OCI-LY7 (cell line): Measurements from ENCODE around the gene ST14.

ENCODE experiments used
- CTCF ChIP-seq: fragments of 200-600 bp; sonication (generic); conservative IDR thresholded peaks from 2 replicates; pipeline ENCODE4 v1.5.1; 2014; ENCODE audit warnings: mild to moderate bottlenecking, antibody characterized with exemption, low read length, moderate library complexity, mixed read lengths
- EZH2phosphoT487 ChIP-seq: fragments of 200-600 bp; sonication (generic); IDR thresholded peaks from 2 replicates; pipeline ENCODE4 v1.6.1; 2018; ENCODE audit warnings: low read depth, borderline replicate concordance, mild to moderate bottlenecking, mixed run types, antibody characterized with exemption, low read length, moderate library complexity, mixed read lengths

DNA sequence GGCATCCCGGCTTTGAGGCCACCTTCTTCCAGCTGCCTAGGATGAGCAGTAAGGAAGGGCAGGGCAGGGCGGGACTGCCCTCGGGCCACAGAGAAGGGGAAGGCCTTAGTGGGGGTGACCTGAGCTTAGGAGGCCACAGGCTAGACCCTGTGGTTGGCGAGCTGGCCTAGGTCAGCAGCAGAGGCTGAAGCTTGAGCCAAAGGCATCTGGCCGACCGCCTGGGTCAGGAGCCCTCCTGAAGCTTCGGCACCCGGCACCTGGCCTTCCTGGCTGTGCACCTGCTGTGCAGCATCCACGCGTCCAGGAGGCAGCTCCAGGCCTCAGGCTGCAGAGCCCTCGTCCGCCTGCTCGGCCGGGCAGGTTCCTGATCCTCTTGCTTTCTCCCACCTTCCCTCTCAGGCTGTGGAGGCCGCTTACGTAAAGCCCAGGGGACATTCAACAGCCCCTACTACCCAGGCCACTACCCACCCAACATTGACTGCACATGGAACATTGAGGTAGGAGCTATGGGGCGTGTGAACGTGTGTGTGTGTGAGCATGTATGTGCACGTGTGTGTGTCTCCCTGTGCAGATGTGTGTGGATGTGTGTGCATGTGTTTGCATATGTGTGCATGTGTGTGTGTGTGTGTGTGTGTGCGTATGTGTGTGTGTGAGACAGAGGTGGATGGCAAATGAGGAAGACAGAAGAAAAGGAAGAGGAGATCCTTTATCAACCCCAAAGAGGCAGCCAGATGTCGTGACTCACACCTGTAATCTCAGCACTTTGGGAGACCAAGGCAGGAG lies 34.9 kb downstream of the ST14 start:
- TF ChIP-seq CTCF (no peak), EZH2phosphoT487 (no peak)
